Right forelimb (tissue), 1 donor: ENCODE data around the gene ABCC11.
A peak's percentile ranks its signal among the peaks of the same experiment; 100 is the strongest.
"Not testable (repeated sequence)": the region's sequence is repeated elsewhere in the genome, so short reads cannot be mapped to it uniquely, and the experiment has no call there.

Experiments used
- DNase-seq: peaks from one replicate; pipeline ENCODE4 v3.0.0-alpha.2; 2018

The ABCC11 gene

GRCh38 chr16:48194828-48195556 lies 52.3 kb downstream of the ABCC11 start:
- no peak for DNase-seq

DNA sequence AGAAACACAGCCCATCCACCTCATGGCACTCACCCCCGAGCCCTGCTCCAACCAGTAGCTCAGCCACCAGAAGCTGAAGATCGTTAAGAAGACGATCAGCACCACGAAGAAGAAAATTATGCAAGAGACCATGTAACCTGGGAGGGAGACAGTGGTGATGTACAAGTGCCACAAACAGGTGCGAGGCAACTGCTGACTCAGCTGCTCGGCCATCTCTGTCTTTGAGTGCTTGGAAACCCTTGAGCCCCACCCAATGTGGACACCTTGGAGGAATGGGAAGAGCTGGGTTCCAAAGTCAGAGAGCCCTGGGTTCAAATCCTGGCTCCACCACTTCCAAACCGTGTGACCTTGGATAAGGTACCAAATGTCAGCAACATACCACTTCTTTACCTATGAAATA lies 53.5 kb downstream of the ABCC11 start:
- no peak for DNase-seq

DNA sequence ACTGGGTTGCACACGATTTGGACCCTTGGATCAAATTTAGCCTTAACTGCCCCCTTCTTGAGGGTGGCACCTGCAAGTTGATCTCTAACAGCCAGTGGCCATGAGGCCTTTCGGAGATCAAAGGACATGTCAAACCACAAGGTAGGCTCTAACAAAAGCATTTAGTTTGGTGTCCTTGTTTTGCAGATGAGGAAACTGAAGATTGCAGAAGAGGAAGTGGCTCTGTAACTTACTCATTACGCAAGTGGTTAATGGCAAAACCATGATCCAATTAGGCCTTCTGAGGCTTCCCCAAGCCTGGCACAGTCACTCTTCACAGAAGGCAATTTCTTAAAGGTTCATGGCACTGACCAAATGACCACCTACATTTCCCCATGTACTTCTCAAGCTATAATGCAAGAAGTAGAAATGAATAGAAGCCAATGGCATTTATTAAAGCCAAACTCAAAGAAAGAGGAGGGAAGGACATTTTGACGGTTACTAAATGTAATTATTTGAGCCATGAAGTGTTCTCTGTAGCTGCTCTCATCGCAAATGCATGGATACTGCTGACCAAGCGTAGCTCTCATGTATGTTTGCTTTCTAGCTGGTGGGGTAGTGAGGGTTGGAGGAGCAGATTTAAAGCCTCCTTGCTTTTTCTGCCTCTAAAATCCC lies 58.8 kb downstream of the ABCC11 start:
- DNase-seq, result no peak

- DNase-seq, result no peak
Measured at GRCh38 chr16:48187779-48188178, 59.6 kb downstream of the ABCC11 start.

GRCh38 chr16:48184681-48185080 lies 62.7 kb downstream of the ABCC11 start:
- no peak for DNase-seq

DNA sequence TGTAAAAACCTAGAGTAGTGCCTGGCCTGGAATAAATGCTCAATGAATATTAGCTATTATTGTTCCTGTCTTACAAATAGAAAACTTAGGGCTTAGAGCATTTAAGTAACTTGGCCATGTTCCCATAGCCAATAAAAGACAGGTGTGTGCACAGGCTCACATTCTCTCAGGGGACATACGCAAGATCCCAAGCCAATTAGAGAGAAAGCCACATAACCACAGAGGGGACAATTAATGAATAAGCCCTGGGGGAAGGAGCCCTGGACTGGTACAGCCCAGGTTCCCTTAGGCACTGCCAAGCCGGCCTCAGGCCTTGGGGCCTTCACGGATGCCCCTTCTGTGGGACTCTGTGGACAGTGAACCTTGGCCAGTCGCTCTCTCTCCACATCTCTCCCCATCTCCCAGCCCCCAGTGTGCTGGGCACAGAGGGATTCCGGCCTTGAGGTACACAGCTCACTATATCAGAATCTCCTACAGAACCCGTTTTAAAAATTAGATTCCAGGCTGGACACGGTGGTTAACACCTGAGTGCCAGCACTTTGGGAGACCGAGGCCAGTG lies 64.3 kb downstream of the ABCC11 start:
- no peak for DNase-seq

GRCh38 chr16:48181746-48182520 lies 65.4 kb downstream of the ABCC11 start:
- not testable (repeated sequence) for DNase-seq

- no peak for DNase-seq
Measured at GRCh38 chr16:48180868-48181480, 66.4 kb downstream of the ABCC11 start.

DNA sequence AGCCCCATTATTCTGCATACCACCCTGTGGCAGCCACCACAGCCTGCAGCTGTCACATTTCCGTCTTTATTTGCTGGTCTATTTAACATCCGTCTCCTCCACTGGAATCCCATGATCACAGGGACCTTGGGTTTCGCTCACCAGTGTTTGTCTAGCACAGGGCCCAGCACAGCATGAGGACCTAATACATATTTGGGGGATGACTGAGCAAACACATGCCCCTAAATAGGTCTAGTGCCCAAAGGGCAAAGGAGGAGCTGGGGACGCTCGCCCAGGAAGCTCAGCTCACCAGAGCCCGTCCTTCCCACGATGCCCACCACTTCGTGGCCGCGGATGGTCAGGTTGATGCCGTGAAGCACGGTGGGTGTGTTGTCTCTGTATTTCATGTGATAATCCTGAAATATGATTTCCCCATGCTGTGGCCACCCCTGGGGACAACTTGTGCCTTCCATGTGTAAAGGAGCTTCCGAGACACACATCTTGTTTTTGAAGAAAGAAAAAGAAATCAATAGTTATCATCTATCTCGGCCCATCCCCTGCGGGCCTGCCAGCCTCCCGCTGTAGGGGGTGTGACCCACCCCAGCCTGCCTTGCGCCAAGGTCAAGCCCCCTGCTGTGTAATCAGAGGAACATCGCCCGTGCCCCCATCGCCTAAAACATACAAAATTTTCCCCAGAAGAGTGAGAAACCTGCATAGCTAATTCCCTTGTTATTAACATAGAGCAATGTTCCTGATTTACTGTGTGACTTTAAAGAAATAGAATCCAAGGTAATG lies 70.5 kb downstream of the ABCC11 start:
- no peak for DNase-seq

GRCh38 chr16:48173889-48174288 lies 73.5 kb downstream of the ABCC11 start:
- DNase-seq, result no peak

- no peak for DNase-seq
Measured at GRCh38 chr16:48172682-48173081, 74.7 kb downstream of the ABCC11 start.

GRCh38 chr16:48169896-48170295 lies 77.4 kb downstream of the ABCC11 start:
- DNase-seq, result no peak

GRCh38 chr16:48168075-48168474 lies 79.3 kb downstream of the ABCC11 start:
- no peak for DNase-seq

GRCh38 chr16:48166617-48167016 lies 80.7 kb downstream of the ABCC11 start:
- not testable (repeated sequence) for DNase-seq

DNA sequence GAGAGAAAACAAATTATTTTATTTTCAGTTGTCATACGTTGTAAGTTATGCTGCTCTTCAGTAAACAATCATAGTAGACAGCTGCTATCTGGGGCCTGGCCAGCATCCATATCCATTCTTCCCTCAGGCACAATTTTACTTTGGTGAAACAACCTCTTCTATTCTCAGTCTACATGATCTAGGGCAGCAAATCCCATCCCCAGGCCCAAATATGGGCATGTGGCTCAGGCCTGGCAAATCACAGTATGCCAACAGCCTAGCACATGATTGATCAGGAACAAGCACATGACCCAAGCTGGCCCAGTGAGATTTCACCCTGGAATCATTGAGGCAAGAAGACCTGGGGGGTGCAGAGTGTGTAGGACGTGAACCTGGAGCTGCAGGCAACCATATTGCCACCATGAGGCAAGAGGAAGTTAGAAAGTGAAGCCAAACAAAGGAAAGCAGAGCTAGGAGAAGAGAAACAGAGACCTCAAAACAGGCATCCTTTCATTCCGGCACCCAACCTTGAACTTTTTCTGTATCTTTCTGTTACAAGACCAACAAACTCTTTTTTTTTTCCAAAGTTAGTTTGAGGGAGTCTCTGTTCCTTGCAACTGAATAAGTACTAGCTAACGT lies 81.3 kb downstream of the ABCC11 start:
- DNase-seq, result no peak

- peak; percentile 78 for DNase-seq
Measured at GRCh38 chr16:48164907-48165715, 82.2 kb downstream of the ABCC11 start.

DNA sequence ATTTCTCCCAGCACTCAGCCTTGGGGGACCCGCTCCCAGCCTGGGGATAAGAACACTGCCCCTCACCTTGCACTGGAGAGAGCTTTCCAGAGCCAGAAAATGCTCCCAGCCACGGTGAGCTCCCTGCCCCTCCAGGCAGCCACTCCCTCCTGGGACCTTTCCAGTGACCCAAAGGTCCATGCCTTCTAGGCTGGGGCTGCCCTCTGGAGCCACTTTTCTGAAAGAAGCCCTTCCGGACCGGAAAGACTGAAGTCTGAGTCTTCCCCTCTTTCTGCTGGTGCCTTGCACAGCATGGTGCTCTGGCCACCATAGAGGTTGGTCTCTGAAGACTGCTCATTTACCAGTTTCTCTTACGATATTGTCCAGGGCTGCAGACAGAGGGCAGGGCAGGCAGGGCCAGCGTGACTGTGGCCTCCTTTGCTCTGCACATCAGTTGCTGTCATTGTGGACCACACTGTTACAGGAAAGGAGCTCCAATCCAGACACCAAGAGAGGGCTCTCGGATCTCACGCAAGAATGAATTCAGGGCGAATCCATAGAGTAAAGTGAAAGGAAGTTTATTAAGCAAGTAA lies 84.4 kb downstream of the ABCC11 start:
- DNase-seq, result no peak

- DNase-seq, result no peak
Measured at GRCh38 chr16:48161906-48162305, 85.4 kb downstream of the ABCC11 start.

- no peak for DNase-seq
Measured at GRCh38 chr16:48160575-48160974, 86.8 kb downstream of the ABCC11 start.

DNA sequence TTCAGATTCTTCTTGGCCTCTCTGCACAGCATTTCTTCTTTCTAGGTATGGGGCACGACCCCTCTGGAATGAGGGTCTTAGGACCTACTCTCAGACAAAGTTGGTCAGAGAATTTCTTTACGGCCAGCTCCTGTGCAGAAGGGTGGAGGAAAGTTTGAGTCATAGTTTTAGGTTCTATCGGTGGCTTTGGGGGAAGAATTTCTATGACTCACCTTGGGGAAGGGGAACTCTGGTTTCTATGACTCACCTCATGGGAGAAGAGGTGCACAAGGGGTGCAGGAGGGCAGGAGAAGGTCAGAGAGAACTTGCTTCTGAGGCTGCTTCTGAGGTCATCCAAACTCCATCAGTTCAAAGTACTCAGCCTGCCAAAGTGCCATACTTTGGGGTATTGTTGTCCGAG lies 89.0 kb downstream of the ABCC11 start:
- no peak for DNase-seq

GRCh38 chr16:48157794-48158193 lies 89.5 kb downstream of the ABCC11 start:
- no peak for DNase-seq
